Mucosa of descending colon (tissue), 3 donors: ENCODE measurements around the gene REEP3. TPM values are rescaled to one million over a fixed set of nuclear protein-coding genes. Genes with fewer than 3 reads are reported as not detected.

Experiments used
- ATAC-seq: fragments of 200-7000 bp; cut with Tn5 transposase; one replicate; pipeline ENCODE4 v1.9.1; 2020; ENCODE audit warnings: mild to moderate bottlenecking, moderate library complexity
- DNase-seq, 3 donors: peaks; one replicate each; pipeline ENCODE4 v3.0.0-alpha.2; 2020
- H3K36me3 ChIP-seq: fragments of 200-600 bp; one replicate; pipeline ENCODE4 v1.8.0; 2021; ENCODE audit warnings: low read depth, mild to moderate bottlenecking
- H3K4me1 ChIP-seq: fragments of 200-600 bp; one replicate; pipeline ENCODE4 v1.8.0; 2021; ENCODE audit warnings: low read depth, mild to moderate bottlenecking
- H3K4me3 ChIP-seq: fragments of 200-600 bp; one replicate; pipeline ENCODE4 v1.8.0; 2021; ENCODE audit warnings: mild to moderate bottlenecking
- H3K9me3 ChIP-seq: fragments of 200-600 bp; one replicate; pipeline ENCODE4 v1.8.0; 2021; ENCODE audit warnings: mild to moderate bottlenecking
- CTCF ChIP-seq: fragments of 200-600 bp; IDR thresholded peaks from one replicate; pipeline ENCODE4 v1.8.0; 2022; ENCODE audit warnings: antibody characterized with exemption, mild to moderate bottlenecking
- intact Hi-C, 2 donors: fragments of 100-400 bp; cut with DNase I in 1 of 2; cut with micrococcal nuclease in 1 of 2; formaldehyde crosslinking; loops; one replicate each; pipeline versions ENCODE4 v1.11.0 to v1.11.1; 2022; cut with DNase I, micrococcal nuclease
- total RNA-seq, 3 donors: library from RNA; stranded (reverse); fragmentation: NEBNext Ultra II Directional in 2 of 3; extraction: Animal tissue kit (Norgen Biotek cat#: 25700) in 2 of 3; gene quantifications; one replicate each; pipeline versions ENCODE4 v1.2.1 to v1.2.4, GENCODE V29; 2021 to 2023
- donor health status: DM: no; HTN: no; CAD: no; lungs with moderate emphysema.
- donor health status: DM: no; HTN: no; CAD: no.
- donor health status: DM: no; HTN: yes; CAD: no.

Gene REEP3
- total RNA-seq, 3 donors from 2014 or later = 42.1 to 61.2 (median 43.4) TPM

GRCh38 chr10:63586043-63586442 is 64.8 kb downstream of the REEP3 start:
- TF ChIP-seq CTCF = no peak
- ATAC-seq (no peak), DNase-seq (no peak)
- H3K9me3 ChIP-seq = no peaks in the 10 kb centered on the region
- H3K4me3 ChIP-seq = no peak overlapping the region
- intact Hi-C loops = no loop called here
- H3K4me1 ChIP-seq = peaks cover 10% of the 10 kb centered on the region
- no peaks in the 10 kb centered on the region for H3K36me3 ChIP-seq

- H3K4me3 ChIP-seq = no peak overlapping the region
- DNase-seq = no peak
- H3K4me1 ChIP-seq = peaks cover 10% of the 10 kb centered on the region
- H3K36me3 ChIP-seq = no peaks in the 10 kb centered on the region
- ATAC-seq = no peak
- H3K9me3 ChIP-seq = no peaks in the 10 kb centered on the region
- no peak for TF ChIP-seq CTCF
- intact Hi-C loops = no loop called here
Measured at GRCh38 chr10:63587191-63587590, 66.0 kb downstream of the REEP3 start.

DNA sequence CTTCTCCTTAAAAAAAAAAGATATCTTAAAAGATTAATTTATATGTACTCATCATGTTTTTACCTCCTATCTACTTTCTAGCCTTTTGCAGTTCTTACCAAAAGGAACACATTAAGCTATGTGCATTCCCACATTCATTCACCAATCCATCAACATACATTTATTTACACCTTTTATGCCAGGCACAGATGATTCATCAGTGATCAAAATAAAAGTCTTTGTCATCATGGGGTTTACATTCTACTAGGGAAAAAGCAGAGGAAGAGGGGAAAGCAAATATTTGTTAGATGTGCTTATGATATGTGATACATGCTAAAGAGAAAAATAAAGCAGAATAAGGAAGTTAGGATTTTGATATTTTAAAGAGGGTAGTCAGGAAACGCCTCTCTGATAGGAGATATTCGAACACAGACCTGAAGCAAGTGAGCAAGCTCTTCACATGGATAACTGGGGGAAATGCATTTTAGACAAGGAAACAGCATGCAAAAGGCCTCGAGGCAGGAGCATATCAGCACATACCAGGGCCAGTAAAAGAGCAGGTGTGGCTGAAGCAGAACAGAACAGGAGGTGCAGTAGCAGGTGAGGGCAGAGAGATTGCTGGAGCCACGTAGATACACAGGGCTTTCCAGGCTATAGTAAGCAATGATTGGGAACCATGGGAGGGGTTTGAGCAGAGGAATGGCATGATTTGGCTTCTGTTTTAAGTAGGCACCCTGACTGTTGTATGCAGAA is 67.4 kb downstream of the REEP3 start:
- Histone ChIP-seq H3K4me3 (no peak overlapping the region), H3K36me3 (no peaks in the 10 kb centered on the region), H3K4me1 (peaks cover 10% of the 10 kb centered on the region), H3K9me3 (no peaks in the 10 kb centered on the region)
- peak; percentile 99 for ATAC-seq
- no peak for TF ChIP-seq CTCF
- intact Hi-C loops = no loop called here
- peak in 1 of 3 donors; percentile 53 for DNase-seq

DNA sequence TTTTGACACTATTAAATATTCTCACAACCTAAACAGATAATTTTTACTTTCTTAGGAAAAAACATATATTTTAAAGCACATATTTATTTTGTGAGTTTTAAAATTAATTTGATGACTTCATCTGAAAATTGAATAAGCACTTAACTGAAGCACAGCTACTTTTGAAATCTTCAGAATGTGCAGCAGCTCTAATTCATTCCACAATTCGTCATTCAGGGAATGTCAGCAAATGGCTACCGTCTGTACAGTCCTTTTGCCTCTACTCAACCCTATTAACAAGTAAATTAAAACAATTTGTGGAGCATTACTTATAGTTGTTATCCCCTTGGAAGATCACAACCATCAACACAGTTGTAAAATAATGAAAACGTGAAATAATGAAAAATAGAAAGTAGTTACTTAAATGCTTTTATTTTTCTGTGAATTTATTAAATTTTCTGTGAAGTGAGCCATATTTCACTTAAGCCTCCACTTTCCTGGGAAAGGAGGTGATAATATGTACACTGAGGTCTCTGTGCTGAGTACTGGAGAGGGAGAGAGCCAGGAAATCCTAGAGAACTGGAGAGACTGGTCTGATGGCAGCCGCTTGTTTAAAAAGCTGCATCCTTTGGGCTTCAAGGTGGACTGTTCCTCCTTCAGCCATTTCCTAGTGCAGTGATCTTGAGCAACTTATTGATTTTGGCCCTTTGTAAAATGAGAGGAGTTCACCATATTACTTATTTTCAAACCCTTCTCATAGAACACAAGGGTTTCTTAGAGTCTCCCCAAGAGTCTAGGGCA is 70.6 kb downstream of the REEP3 start:
- H3K4me1 ChIP-seq = peaks cover 7% of the 10 kb centered on the region
- no peak overlapping the region for H3K4me3 ChIP-seq
- no peaks in the 10 kb centered on the region for H3K36me3 ChIP-seq
- no peak for TF ChIP-seq CTCF
- no peaks in the 10 kb centered on the region for H3K9me3 ChIP-seq
- intact Hi-C loops = no loop called here
- DNase-seq (no peak), ATAC-seq (no peak)

DNA sequence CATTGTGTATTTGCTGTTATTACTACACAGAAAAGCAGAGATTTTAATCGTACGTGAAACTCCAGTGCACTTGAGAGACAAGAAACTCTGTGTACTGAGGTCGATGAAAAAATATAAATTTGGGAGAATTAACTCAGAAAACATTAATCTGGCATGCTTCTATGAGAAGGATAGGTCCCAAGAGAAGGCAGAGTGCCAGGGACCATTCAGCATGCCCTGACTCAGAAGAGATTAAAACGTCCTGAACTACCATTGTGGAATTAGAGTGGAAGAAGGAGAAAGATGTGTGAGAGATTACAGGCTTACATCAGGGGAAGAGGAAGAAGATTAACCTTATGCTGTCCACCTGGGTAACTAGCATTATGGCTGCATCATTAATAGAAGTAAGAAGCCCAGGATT is 72.4 kb downstream of the REEP3 start:
- no peaks in the 10 kb centered on the region for H3K9me3 ChIP-seq
- intact Hi-C loops = no loop called here
- ATAC-seq (no peak), DNase-seq (no peak)
- no peak overlapping the region for H3K4me3 ChIP-seq
- H3K4me1 ChIP-seq = peaks cover 7% of the 10 kb centered on the region
- no peaks in the 10 kb centered on the region for H3K36me3 ChIP-seq
- TF ChIP-seq CTCF = no peak
